Measurements from ENCODE around the gene ASAP3.

DNA sequence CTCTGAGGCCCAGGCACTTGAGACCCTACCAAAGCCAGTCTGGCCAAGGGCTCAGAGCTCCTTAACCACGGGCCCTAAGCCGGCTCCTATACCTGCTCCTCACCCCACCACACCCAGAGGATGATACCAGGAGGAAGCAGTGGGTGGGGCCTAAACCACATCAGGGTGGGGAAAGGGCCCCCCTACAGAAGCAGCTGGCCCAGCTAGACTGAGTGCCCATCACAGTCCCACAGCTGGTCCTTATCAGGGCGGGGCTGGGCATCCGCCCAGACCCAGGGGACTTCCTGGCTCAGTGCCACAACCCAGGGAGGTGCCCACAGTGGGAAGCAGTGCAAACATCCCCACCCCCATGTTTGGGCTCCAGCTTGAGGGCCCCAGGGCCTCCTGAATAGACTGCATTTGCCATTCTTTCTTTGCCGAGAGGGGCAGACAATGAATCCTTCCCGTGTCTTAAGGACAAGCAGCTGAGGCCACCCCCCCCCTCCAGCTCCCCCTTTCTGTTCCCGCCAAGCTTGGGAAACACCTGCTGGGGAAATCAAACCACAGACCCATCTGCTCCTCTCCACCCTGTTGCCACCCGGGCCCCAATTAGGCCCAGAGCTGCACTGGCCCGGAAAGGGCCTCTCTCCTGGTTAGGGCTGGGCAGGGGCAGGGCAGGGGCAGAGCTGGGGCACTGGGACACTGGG, 40.9 kb upstream of the ASAP3 start:
- TF ChIP-seq, protein P1, sequence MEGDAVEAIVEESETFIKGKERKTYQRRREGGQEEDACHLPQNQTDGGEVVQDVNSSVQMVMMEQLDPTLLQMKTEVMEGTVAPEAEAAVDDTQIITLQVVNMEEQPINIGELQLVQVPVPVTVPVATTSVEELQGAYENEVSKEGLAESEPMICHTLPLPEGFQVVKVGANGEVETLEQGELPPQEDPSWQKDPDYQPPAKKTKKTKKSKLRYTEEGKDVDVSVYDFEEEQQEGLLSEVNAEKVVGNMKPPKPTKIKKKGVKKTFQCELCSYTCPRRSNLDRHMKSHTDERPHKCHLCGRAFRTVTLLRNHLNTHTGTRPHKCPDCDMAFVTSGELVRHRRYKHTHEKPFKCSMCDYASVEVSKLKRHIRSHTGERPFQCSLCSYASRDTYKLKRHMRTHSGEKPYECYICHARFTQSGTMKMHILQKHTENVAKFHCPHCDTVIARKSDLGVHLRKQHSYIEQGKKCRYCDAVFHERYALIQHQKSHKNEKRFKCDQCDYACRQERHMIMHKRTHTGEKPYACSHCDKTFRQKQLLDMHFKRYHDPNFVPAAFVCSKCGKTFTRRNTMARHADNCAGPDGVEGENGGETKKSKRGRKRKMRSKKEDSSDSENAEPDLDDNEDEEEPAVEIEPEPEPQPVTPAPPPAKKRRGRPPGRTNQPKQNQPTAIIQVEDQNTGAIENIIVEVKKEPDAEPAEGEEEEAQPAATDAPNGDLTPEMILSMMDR (IDR thresholded peaks at IDR 0.05; ENCODE audit: extremely low read depth in 1 of 2, insufficient read depth in 1 of 2, low read depth in 1 of 2, low read length in 2 of 2), result no peak
- no peak for TF ChIP-seq POLR2A (IDR thresholded peaks at IDR 0.05; ENCODE audit: low read depth, low read length)

All from endothelial cell of umbilical vein (primary cell).